ENCODE data around the gene PLEKHG2. TPM values are rescaled to one million over a fixed set of nuclear protein-coding genes. Genes with fewer than 3 reads are reported as not detected.

Gene PLEKHG2
- total and polyA plus RNA-seq, 2 experiments from 2014 or later = 25.3 to 34.0 TPM

- Histone ChIP-seq H4K20me1 (ENCODE audit: insufficient read depth, poor library complexity, severe bottlenecking) (no peaks in the 10 kb centered on the region), H3K36me3 (replicated peaks; ENCODE audit: insufficient read depth, low read depth) (no peaks in the 10 kb centered on the region), H3K4me1 (ENCODE audit: insufficient read depth) (peaks cover 7% of the 10 kb centered on the region), H3K9me2 (replicated peaks; ENCODE audit: insufficient read depth) (no peaks in the 10 kb centered on the region), H3K27ac (no peak overlapping the region), H3K9me3 (ENCODE audit: low read depth) (no peaks in the 10 kb centered on the region), H3K27me3 (no peaks in the 10 kb centered on the region), H3K4me2 (no peak overlapping the region), H3K4me3 (no peak overlapping the region), H3K79me2 (no peaks in the 10 kb centered on the region), H2AFZ (no peak overlapping the region)
- no peak for TF ChIP-seq EZH2phosphoT487 (IDR thresholded peaks at IDR 0.05; ENCODE audit: low read depth, severe bottlenecking, unreplicated experiment)
- no peak for TF ChIP-seq EZH2 (IDR thresholded peaks at IDR 0.05; ENCODE audit: borderline replicate concordance)
- no peak for TF ChIP-seq CTCF (IDR thresholded peaks at IDR 0.05; ENCODE audit: poor library complexity)
- no peak for DNase-seq (ENCODE audit: low spot score)
- WGBS (ENCODE audit: low lambda C conversion rate, missing lambda C conversion rate) = 100% methylated on average over 2 of the region's 2 CpGs
Measured at GRCh38 chr19:39475748-39476147, 63.3 kb downstream of the PLEKHG2 start.

Small RNAs within 50 kb of the gene (microRNA-seq; reads per million reads assigned to microRNA genes)
- not detected for gene MIR4530

Small RNAs within 50 kb of the gene (small RNA-seq; reads per million reads assigned to genes)
- gene MIR4530 (not detected), gene RN7SL566P (not detected)

Other genes starting within 250 kb of the PLEKHG2 start
- 1.6 and 2.5 TPM in 2 replicates for gene NCCRP1, start 215.7 kb upstream of the PLEKHG2 start, total RNA-seq
- gene NCCRP1, start 215.7 kb upstream of the PLEKHG2 start, polyA plus RNA-seq = 7.0 and 13.6 TPM in 2 replicates
- gene SYCN, start 208.4 kb upstream of the PLEKHG2 start, total RNA-seq = 2.5 TPM in 1 of 2 replicates, not detected in the other
- 0.37 TPM in 1 of 2 replicates, not detected in the other for gene SYCN, start 208.4 kb upstream of the PLEKHG2 start, polyA plus RNA-seq
- gene IFNL3, start 167.7 kb upstream of the PLEKHG2 start, total RNA-seq = not detected in 2 replicates
- 0.26 TPM in 1 of 2 replicates, not detected in the other for gene IFNL3, start 167.7 kb upstream of the PLEKHG2 start, polyA plus RNA-seq
- not detected in 2 replicates for gene IFNL4, start 163.8 kb upstream of the PLEKHG2 start, total RNA-seq
- 0.29 TPM in 1 of 2 replicates, not detected in the other for gene IFNL4, start 163.8 kb upstream of the PLEKHG2 start, polyA plus RNA-seq
- not detected in 2 replicates for gene IFNL2, start 144.3 kb upstream of the PLEKHG2 start, total RNA-seq
- gene IFNL2, start 144.3 kb upstream of the PLEKHG2 start, polyA plus RNA-seq = not detected in 2 replicates
- not detected in 2 replicates for gene IFNL1, start 116.3 kb upstream of the PLEKHG2 start, total RNA-seq
- gene IFNL1, start 116.3 kb upstream of the PLEKHG2 start, polyA plus RNA-seq = not detected in 2 replicates
- gene LRFN1, start 91.8 kb upstream of the PLEKHG2 start, total RNA-seq = 1.1 and 2.4 TPM in 2 replicates
- gene LRFN1, start 91.8 kb upstream of the PLEKHG2 start, polyA plus RNA-seq = 5.6 and 6.1 TPM in 2 replicates
- gene GMFG, start 76.6 kb upstream of the PLEKHG2 start, total RNA-seq = 0.32 TPM in 1 of 2 replicates, not detected in the other
- gene GMFG, start 76.6 kb upstream of the PLEKHG2 start, polyA plus RNA-seq = 0.86 and 2.9 TPM in 2 replicates
- 39.2 and 54.8 TPM in 2 replicates for gene SAMD4B, start 70.2 kb upstream of the PLEKHG2 start, total RNA-seq
- 61.0 and 66.5 TPM in 2 replicates for gene SAMD4B, start 70.2 kb upstream of the PLEKHG2 start, polyA plus RNA-seq
- gene PAF1, start 21.6 kb upstream of the PLEKHG2 start, total RNA-seq = 30.4 and 42.5 TPM in 2 replicates
- gene PAF1, start 21.6 kb upstream of the PLEKHG2 start, polyA plus RNA-seq = 53.5 and 54.4 TPM in 2 replicates
- gene MED29, start 21.3 kb upstream of the PLEKHG2 start, total RNA-seq = 18.9 and 21.4 TPM in 2 replicates
- gene MED29, start 21.3 kb upstream of the PLEKHG2 start, polyA plus RNA-seq = 27.9 and 38.6 TPM in 2 replicates
- 72.9 and 95.8 TPM in 2 replicates for gene ZFP36, start 5.8 kb upstream of the PLEKHG2 start, total RNA-seq
- gene ZFP36, start 5.8 kb upstream of the PLEKHG2 start, polyA plus RNA-seq = 1,034 and 1,087 TPM in 2 replicates
- gene RPS16, start 23.3 kb downstream of the PLEKHG2 start, total RNA-seq = 63.8 and 115 TPM in 2 replicates
- 409 and 411 TPM in 2 replicates for gene RPS16, start 23.3 kb downstream of the PLEKHG2 start, polyA plus RNA-seq
- 63.7 and 71.6 TPM in 2 replicates for gene SUPT5H, start 32.9 kb downstream of the PLEKHG2 start, total RNA-seq
- 184 and 213 TPM in 2 replicates for gene SUPT5H, start 32.9 kb downstream of the PLEKHG2 start, polyA plus RNA-seq
- 53.1 and 57.2 TPM in 2 replicates for gene TIMM50, start 68.2 kb downstream of the PLEKHG2 start, total RNA-seq
- 56.4 and 61.7 TPM in 2 replicates for gene TIMM50, start 68.2 kb downstream of the PLEKHG2 start, polyA plus RNA-seq
- 0.16 and 1.6 TPM in 2 replicates for gene DLL3, start 86.3 kb downstream of the PLEKHG2 start, total RNA-seq
- gene DLL3, start 86.3 kb downstream of the PLEKHG2 start, polyA plus RNA-seq = 1.1 and 1.3 TPM in 2 replicates
- 0.50 and 2.0 TPM in 2 replicates for gene SELENOV, start 102.5 kb downstream of the PLEKHG2 start, total RNA-seq
- gene SELENOV, start 102.5 kb downstream of the PLEKHG2 start, polyA plus RNA-seq = 0.98 and 2.2 TPM in 2 replicates
- 3.4 and 3.7 TPM in 2 replicates for gene EID2B, start 120.2 kb downstream of the PLEKHG2 start, total RNA-seq
- gene EID2B, start 120.2 kb downstream of the PLEKHG2 start, polyA plus RNA-seq = 1.0 and 2.2 TPM in 2 replicates
- gene EID2, start 127.5 kb downstream of the PLEKHG2 start, total RNA-seq = 13.6 and 18.6 TPM in 2 replicates
- gene EID2, start 127.5 kb downstream of the PLEKHG2 start, polyA plus RNA-seq = 29.3 and 34.8 TPM in 2 replicates
- not detected in 2 replicates for gene LGALS13, start 189.9 kb downstream of the PLEKHG2 start, total RNA-seq
- gene LGALS13, start 189.9 kb downstream of the PLEKHG2 start, polyA plus RNA-seq = not detected in 2 replicates
- not detected in 2 replicates for gene LGALS16, start 243.2 kb downstream of the PLEKHG2 start, total RNA-seq
- not detected in 2 replicates for gene LGALS16, start 243.2 kb downstream of the PLEKHG2 start, polyA plus RNA-seq